Measurements from ENCODE around the gene COL11A1. TPM values are rescaled to one million over a fixed set of nuclear protein-coding genes. Genes with fewer than 3 reads are reported as not detected.

The COL11A1 gene
- total RNA-seq, 1 donor from 2014 or later: 0.38 TPM

DNA sequence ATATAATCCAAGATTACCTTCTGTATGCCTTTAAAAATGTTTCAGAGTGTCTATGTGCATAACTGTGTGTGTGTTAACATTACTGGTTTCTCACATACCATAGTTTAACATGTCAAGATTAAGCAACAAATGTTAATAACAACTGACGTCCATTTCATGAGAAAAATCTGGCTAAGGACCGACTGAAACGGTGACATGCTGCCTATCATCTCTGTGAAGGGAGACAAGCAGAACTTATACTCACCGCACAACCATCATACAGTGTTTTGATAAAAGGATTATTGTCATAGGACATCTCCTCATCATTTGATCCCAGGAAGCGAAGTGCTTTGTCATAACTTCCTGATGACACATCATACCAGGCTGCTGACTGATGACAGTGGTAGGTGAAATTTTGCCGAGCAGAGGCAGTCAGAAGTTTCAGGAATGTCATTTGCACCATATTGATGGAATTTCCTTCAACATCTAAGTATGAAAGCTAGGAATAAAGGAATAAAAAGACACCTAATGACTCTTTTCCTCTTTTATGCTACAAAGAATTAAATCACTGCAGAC is 228.8 kb downstream of the COL11A1 start:
- peak; percentile 42 for DNase-seq (ENCODE audit: low read depth)
- Histone ChIP-seq H3K27me3 (ENCODE audit: control insufficient read depth, insufficient read depth, low read length) (no peaks in the 10 kb centered on the region), H3K4me3 (ENCODE audit: low read depth, low read length) (no peak overlapping the region), H3K36me3 (ENCODE audit: control insufficient read depth, insufficient read depth, low read length) (no peaks in the 10 kb centered on the region)
- TF ChIP-seq CTCF (IDR thresholded peaks at IDR 0.05; ENCODE audit: insufficient read depth, low read length, poor library complexity, severe bottlenecking): no peak

DNA sequence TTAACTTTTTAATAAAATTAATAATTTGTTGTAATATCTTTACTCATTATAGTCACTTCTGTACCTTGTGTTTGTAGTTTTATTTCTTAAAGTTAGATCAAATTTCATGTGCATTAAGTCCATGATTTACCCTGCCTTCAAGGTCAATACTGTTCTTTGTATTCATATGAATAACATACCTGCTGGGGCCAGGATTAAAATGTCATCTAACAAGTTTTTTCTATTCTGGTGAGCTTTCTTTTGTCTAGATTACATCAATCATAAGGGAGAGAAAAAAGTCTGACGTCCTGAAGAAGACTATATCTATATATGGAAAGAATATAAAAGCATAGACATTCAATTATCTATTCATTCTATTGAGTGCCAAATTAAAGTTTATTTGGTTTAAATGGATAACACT is 232.6 kb downstream of the COL11A1 start:
- no peak for DNase-seq (ENCODE audit: low read depth)
- Histone ChIP-seq H3K36me3 (ENCODE audit: control insufficient read depth, insufficient read depth, low read length) (no peaks in the 10 kb centered on the region), H3K27me3 (ENCODE audit: control insufficient read depth, insufficient read depth, low read length) (no peaks in the 10 kb centered on the region), H3K4me3 (ENCODE audit: low read depth, low read length) (no peak overlapping the region)
- TF ChIP-seq CTCF (IDR thresholded peaks at IDR 0.05; ENCODE audit: insufficient read depth, low read length, poor library complexity, severe bottlenecking): no peak

GRCh38 chr1:102872526-102872925 is 235.8 kb downstream of the COL11A1 start:
- H3K4me3 ChIP-seq (ENCODE audit: low read depth, low read length): no peak overlapping the region
- H3K36me3 ChIP-seq (ENCODE audit: control insufficient read depth, insufficient read depth, low read length): no peaks in the 10 kb centered on the region
- no peak for DNase-seq (ENCODE audit: low read depth)
- no peaks in the 10 kb centered on the region for H3K27me3 ChIP-seq (ENCODE audit: control insufficient read depth, insufficient read depth, low read length)
- no peak for TF ChIP-seq CTCF (IDR thresholded peaks at IDR 0.05; ENCODE audit: insufficient read depth, low read length, poor library complexity, severe bottlenecking)

GRCh38 chr1:102872097-102872496 is 236.2 kb downstream of the COL11A1 start:
- Histone ChIP-seq H3K27me3 (ENCODE audit: control insufficient read depth, insufficient read depth, low read length) (no peaks in the 10 kb centered on the region), H3K4me3 (ENCODE audit: low read depth, low read length) (no peak overlapping the region), H3K36me3 (ENCODE audit: control insufficient read depth, insufficient read depth, low read length) (no peaks in the 10 kb centered on the region)
- no peak for DNase-seq (ENCODE audit: low read depth)
- TF ChIP-seq CTCF (IDR thresholded peaks at IDR 0.05; ENCODE audit: insufficient read depth, low read length, poor library complexity, severe bottlenecking): no peak

DNA sequence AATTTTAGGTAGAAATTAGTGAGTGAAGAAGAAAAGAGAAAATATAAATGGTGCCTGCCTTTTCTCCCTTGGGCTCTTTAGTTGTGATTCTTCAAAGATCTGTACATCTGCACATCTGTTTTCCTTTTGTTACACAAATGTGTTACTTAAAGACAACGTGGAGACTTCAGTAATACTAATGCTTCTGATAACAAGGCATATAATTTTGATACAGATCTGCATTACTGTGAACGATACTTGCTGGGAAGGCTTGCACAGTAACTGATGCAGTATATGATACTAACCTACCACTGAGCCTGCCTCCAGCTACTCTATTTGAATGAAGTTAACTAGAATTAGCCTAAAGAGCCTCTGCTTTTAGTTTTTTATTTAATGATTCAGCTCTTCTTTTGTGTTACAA is 244.6 kb downstream of the COL11A1 start:
- DNase-seq (ENCODE audit: low read depth): no peak
- H3K4me3 ChIP-seq (ENCODE audit: low read depth, low read length): no peak overlapping the region
- TF ChIP-seq CTCF (IDR thresholded peaks at IDR 0.05; ENCODE audit: insufficient read depth, low read length, poor library complexity, severe bottlenecking): no peak
- no peaks in the 10 kb centered on the region for H3K36me3 ChIP-seq (ENCODE audit: control insufficient read depth, insufficient read depth, low read length)
- H3K27me3 ChIP-seq (ENCODE audit: control insufficient read depth, insufficient read depth, low read length): no peaks in the 10 kb centered on the region

- H3K27me3 ChIP-seq (ENCODE audit: control insufficient read depth, insufficient read depth, low read length): no peaks in the 10 kb centered on the region
- no peak overlapping the region for H3K4me3 ChIP-seq (ENCODE audit: low read depth, low read length)
- no peak for DNase-seq (ENCODE audit: low read depth)
- H3K36me3 ChIP-seq (ENCODE audit: control insufficient read depth, insufficient read depth, low read length): no peaks in the 10 kb centered on the region
- TF ChIP-seq CTCF (IDR thresholded peaks at IDR 0.05; ENCODE audit: insufficient read depth, low read length, poor library complexity, severe bottlenecking): no peak
Observed at GRCh38 chr1:102861247-102861646, 247.1 kb downstream of the COL11A1 start.

Measured in kidney epithelial cell (primary cell).